Measurements from ENCODE around the gene FNBP1. TPM values are rescaled to one million over a fixed set of nuclear protein-coding genes. Genes with fewer than 3 reads are reported as not detected.

Gene FNBP1
- total RNA-seq, 1 experiment from 2014 or later: 43.6 TPM

DNA sequence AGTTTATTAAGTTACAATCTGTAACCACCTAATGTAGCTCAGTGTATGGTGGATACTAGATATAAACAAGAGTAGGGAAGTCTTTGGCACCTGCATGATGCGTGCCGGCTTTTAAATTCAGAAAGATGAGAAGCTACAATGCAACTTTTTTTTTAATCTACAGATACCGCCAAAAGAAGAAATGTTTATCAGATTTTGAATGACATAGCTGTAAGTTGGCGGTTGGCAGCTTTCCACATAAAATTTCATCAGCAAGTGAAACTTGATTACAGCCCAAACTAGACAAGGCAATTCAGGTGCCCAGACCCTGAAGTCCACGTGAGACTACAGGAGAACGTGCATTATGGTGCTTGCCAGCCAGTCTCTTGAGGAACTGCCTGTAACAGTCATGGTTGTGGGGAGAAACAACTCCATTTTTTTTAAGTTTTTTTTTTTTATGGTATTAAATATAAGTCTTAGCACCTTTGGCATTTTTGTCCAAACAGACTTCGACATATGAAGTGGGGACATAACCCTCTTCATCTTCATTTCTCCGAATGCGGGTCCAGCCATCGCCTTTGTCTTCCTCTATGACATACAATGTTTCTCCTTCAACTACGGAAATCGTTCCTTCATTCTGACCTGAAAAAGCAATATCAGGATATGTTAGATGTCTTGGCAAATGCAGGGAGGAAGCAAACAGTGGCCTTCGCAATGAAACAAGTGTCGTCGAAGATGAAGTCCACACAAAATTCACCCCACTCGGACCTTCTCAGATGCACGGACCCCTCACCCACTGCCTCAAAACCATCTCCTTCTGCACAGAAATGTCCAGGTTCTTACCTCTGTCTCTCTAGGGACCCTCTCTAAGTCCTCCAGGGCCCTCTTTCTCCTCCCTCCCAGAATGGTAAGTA, 147.4 kb downstream of the FNBP1 start:
- Mint-ChIP-seq H3K27ac (no peak overlapping the region), H3K9me3 (no peaks in the 10 kb centered on the region), H3K27me3 (ENCODE audit: low read depth) (no peaks in the 10 kb centered on the region), H3K4me3 (no peak overlapping the region), H3K36me3 (peaks cover 40% of the 10 kb centered on the region), H3K4me1 (peaks cover 13% of the 10 kb centered on the region)
- ATAC-seq: no peak
- ChIA-PET POLR2A (no interaction called here), CTCF (no interaction called here)
- DNase-seq (ENCODE audit: low spot score): no peak
- TF ChIP-seq FOXK1 (CRISPR knock-in tag; IDR thresholded peaks at IDR 0.05) (no peak), ZNF425 (CRISPR knock-in tag; conservative IDR thresholded peaks at IDR 0.05) (no peak), ZNF532 (CRISPR knock-in tag; IDR thresholded peaks at IDR 0.05; ENCODE audit: borderline replicate concordance) (no peak), GTF2I (CRISPR knock-in tag; conservative IDR thresholded peaks at IDR 0.05) (no peak), TEAD4 (CRISPR knock-in tag; IDR thresholded peaks at IDR 0.05) (no peak), NFE2L1 (CRISPR knock-in tag; IDR thresholded peaks at IDR 0.05) (no peak), ZNF219 (CRISPR knock-in tag; IDR thresholded peaks at IDR 0.05; ENCODE audit: borderline replicate concordance) (no peak), E2F4 (CRISPR knock-in tag; IDR thresholded peaks at IDR 0.05; ENCODE audit: borderline replicate concordance, low read depth) (no peak), USF2 (CRISPR knock-in tag; IDR thresholded peaks at IDR 0.05) (no peak), ZNF423 (CRISPR knock-in tag; IDR thresholded peaks at IDR 0.05) (no peak), ZNF263 (CRISPR knock-in tag; IDR thresholded peaks at IDR 0.05; ENCODE audit: low read depth) (no peak)
- TF ChIP-seq, protein P1, sequence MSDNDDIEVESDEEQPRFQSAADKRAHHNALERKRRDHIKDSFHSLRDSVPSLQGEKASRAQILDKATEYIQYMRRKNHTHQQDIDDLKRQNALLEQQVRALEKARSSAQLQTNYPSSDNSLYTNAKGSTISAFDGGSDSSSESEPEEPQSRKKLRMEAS (CRISPR knock-in tag; IDR thresholded peaks at IDR 0.05): no peak
- TF ChIP-seq, protein P2, sequence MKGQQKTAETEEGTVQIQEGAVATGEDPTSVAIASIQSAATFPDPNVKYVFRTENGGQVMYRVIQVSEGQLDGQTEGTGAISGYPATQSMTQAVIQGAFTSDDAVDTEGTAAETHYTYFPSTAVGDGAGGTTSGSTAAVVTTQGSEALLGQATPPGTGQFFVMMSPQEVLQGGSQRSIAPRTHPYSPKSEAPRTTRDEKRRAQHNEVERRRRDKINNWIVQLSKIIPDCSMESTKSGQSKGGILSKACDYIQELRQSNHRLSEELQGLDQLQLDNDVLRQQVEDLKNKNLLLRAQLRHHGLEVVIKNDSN (CRISPR knock-in tag; IDR thresholded peaks at IDR 0.05): no peak
